SK-N-SH (cell line): Measurements from ENCODE around the gene AVPR2.

ENCODE experiments used
- EP300 ChIP-seq, 2 experiments: IDR thresholded peaks; 2 replicates each; pipeline versions ENCODE4 v1.4.0 to v1.6.1; 2012; ENCODE audit warnings: borderline replicate concordance in 1 of 2, low read depth in 1 of 2, low read length in 1 of 2
- JUND ChIP-seq: IDR thresholded peaks from 2 replicates; pipeline ENCODE4 v1.4.0; 2012
- MXI1 ChIP-seq: IDR thresholded peaks from 2 replicates; pipeline ENCODE4 v1.6.1; 2012; ENCODE audit warnings: mild to moderate bottlenecking, low read depth, low read length, improper control_type of control experiment
- RCOR1 ChIP-seq: fragments of 150-350 bp; IDR thresholded peaks from 2 replicates; pipeline ENCODE4 v1.6.1; 2017; ENCODE audit warnings: antibody characterized with exemption, low read length
- SIN3A ChIP-seq: IDR thresholded peaks from 2 replicates; pipeline ENCODE4 v1.6.1; 2012; ENCODE audit warnings: low read depth, mild to moderate bottlenecking, low read length, moderate library complexity, borderline replicate concordance
- YY1 ChIP-seq: IDR thresholded peaks from 2 replicates; pipeline ENCODE4 v1.4.0; 2012; ENCODE audit warnings: low read depth, mild to moderate bottlenecking
- TF ChIP-seq, protein P1 (sequence below): fragments of 200-600 bp; sonication (generic); IDR thresholded peaks from 2 replicates; pipeline ENCODE4 v1.6.1; 2017; ENCODE audit warnings: antibody characterized with exemption, mild to moderate bottlenecking, moderate library complexity
- TF ChIP-seq, protein P2 (sequence below): IDR thresholded peaks from 2 replicates; pipeline ENCODE4 v1.6.1; 2012; ENCODE audit warnings: mild to moderate bottlenecking, low read depth, low read length, moderate library complexity
- TF ChIP-seq, protein P3 (sequence below): fragments of 150-350 bp; IDR thresholded peaks from 2 replicates; pipeline ENCODE4 v1.6.1; 2017; ENCODE audit warnings: antibody characterized with exemption, low read length, low read depth, borderline replicate concordance
- TF ChIP-seq, protein P4 (sequence below): IDR thresholded peaks from 2 replicates; pipeline ENCODE4 v1.4.0; 2012; ENCODE audit warnings: low read depth

DNA sequence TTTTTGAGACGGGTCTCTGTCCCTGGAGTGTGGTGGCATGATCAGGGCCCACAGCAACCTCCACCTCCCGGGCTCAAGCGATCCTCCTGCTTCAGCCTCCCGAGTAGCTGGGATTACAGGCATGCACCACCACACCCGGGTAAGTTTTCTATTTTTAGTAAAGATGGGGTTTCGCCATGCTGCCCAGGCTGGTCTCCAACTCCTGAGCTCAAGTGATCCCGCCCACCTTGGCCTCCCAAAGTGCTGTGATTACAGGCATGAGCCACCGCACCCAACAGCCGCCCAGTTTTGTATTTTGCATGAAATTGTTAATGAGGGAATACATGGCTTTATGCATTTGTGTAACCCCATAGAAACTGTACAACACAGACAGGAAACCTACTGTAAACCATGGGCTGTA, 24.4 kb downstream of the AVPR2 start:
- TF ChIP-seq EP300 (IDR thresholded peaks at IDR 0.05; ENCODE audit: borderline replicate concordance in 1 of 2, low read depth in 1 of 2, low read length in 1 of 2) (no peak), MXI1 (no peak), SIN3A (no peak), YY1 (no peak), RCOR1 (no peak), JUND (no peak)
- TF ChIP-seq, protein P1, sequence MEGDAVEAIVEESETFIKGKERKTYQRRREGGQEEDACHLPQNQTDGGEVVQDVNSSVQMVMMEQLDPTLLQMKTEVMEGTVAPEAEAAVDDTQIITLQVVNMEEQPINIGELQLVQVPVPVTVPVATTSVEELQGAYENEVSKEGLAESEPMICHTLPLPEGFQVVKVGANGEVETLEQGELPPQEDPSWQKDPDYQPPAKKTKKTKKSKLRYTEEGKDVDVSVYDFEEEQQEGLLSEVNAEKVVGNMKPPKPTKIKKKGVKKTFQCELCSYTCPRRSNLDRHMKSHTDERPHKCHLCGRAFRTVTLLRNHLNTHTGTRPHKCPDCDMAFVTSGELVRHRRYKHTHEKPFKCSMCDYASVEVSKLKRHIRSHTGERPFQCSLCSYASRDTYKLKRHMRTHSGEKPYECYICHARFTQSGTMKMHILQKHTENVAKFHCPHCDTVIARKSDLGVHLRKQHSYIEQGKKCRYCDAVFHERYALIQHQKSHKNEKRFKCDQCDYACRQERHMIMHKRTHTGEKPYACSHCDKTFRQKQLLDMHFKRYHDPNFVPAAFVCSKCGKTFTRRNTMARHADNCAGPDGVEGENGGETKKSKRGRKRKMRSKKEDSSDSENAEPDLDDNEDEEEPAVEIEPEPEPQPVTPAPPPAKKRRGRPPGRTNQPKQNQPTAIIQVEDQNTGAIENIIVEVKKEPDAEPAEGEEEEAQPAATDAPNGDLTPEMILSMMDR = no peak
- TF ChIP-seq, protein P2, sequence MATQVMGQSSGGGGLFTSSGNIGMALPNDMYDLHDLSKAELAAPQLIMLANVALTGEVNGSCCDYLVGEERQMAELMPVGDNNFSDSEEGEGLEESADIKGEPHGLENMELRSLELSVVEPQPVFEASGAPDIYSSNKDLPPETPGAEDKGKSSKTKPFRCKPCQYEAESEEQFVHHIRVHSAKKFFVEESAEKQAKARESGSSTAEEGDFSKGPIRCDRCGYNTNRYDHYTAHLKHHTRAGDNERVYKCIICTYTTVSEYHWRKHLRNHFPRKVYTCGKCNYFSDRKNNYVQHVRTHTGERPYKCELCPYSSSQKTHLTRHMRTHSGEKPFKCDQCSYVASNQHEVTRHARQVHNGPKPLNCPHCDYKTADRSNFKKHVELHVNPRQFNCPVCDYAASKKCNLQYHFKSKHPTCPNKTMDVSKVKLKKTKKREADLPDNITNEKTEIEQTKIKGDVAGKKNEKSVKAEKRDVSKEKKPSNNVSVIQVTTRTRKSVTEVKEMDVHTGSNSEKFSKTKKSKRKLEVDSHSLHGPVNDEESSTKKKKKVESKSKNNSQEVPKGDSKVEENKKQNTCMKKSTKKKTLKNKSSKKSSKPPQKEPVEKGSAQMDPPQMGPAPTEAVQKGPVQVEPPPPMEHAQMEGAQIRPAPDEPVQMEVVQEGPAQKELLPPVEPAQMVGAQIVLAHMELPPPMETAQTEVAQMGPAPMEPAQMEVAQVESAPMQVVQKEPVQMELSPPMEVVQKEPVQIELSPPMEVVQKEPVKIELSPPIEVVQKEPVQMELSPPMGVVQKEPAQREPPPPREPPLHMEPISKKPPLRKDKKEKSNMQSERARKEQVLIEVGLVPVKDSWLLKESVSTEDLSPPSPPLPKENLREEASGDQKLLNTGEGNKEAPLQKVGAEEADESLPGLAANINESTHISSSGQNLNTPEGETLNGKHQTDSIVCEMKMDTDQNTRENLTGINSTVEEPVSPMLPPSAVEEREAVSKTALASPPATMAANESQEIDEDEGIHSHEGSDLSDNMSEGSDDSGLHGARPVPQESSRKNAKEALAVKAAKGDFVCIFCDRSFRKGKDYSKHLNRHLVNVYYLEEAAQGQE = no peak
- TF ChIP-seq, protein P3, sequence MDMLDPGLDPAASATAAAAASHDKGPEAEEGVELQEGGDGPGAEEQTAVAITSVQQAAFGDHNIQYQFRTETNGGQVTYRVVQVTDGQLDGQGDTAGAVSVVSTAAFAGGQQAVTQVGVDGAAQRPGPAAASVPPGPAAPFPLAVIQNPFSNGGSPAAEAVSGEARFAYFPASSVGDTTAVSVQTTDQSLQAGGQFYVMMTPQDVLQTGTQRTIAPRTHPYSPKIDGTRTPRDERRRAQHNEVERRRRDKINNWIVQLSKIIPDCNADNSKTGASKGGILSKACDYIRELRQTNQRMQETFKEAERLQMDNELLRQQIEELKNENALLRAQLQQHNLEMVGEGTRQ = no peak
- TF ChIP-seq, protein P4, sequence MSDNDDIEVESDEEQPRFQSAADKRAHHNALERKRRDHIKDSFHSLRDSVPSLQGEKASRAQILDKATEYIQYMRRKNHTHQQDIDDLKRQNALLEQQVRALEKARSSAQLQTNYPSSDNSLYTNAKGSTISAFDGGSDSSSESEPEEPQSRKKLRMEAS = no peak
